HTERT RPE-1 (cell line): ENCODE data around the gene ACAT2.
"Not testable (repeated sequence)": the region's sequence is repeated elsewhere in the genome, so short reads cannot be mapped to it uniquely, and the experiment has no call there.

Experiments
- in situ Hi-C: fragments of 300-500 bp; cut with MboI; formaldehyde crosslinking; loops from 4 replicates; pipeline ENCODE4 v1.14.3; 2020; ENCODE audit warnings: low sequenced_read_pairs

Gene ACAT2

GRCh38 chr6:159807150-159807858 lies 45.5 kb downstream of the ACAT2 start:
- in situ Hi-C loops: no loop called here

- in situ Hi-C loops: no loop called here
These were observed 46.8 kb downstream of the ACAT2 start for GRCh38 chr6:159808647-159809046.

GRCh38 chr6:159809149-159809548 lies 47.3 kb downstream of the ACAT2 start:
- in situ Hi-C loops: no loop called here

GRCh38 chr6:159813781-159814180 lies 51.9 kb downstream of the ACAT2 start:
- in situ Hi-C loops: no loop called here

- in situ Hi-C loops: no loop called here
These were observed 53.6 kb downstream of the ACAT2 start for GRCh38 chr6:159815410-159815809.

- in situ Hi-C loops: not testable (repeated sequence)
These were observed 54.9 kb downstream of the ACAT2 start for GRCh38 chr6:159816775-159817174.

GRCh38 chr6:159817951-159818739 lies 56.3 kb downstream of the ACAT2 start:
- in situ Hi-C loops: no loop called here

- in situ Hi-C loops: no loop called here
These were observed 57.3 kb downstream of the ACAT2 start for GRCh38 chr6:159819098-159819497.

GRCh38 chr6:159819932-159820640 lies 58.2 kb downstream of the ACAT2 start:
- in situ Hi-C loops: no loop called here

- in situ Hi-C loops: no loop called here
These were observed 59.3 kb downstream of the ACAT2 start for GRCh38 chr6:159821122-159821521.

GRCh38 chr6:159821726-159822125 lies 59.9 kb downstream of the ACAT2 start:
- in situ Hi-C loops: no loop called here

- in situ Hi-C loops: no loop called here
These were observed 62.1 kb downstream of the ACAT2 start for GRCh38 chr6:159823953-159824352.

GRCh38 chr6:159824690-159825089 lies 62.8 kb downstream of the ACAT2 start:
- in situ Hi-C loops: not testable (repeated sequence)

GRCh38 chr6:159826004-159826403 lies 64.2 kb downstream of the ACAT2 start:
- in situ Hi-C loops: no loop called here

- in situ Hi-C loops: no loop called here
These were observed 65.3 kb downstream of the ACAT2 start for GRCh38 chr6:159826968-159827647.

GRCh38 chr6:159828074-159828473 lies 66.2 kb downstream of the ACAT2 start:
- in situ Hi-C loops: no loop called here
